ENCODE data around the gene TRAPPC2L.
A peak's percentile ranks its signal among the peaks of the same experiment; 100 is the strongest.
"Not testable (repeated sequence)": the region's sequence is repeated elsewhere in the genome, so short reads cannot be mapped to it uniquely, and the experiment has no call there.

Gene TRAPPC2L

DNA sequence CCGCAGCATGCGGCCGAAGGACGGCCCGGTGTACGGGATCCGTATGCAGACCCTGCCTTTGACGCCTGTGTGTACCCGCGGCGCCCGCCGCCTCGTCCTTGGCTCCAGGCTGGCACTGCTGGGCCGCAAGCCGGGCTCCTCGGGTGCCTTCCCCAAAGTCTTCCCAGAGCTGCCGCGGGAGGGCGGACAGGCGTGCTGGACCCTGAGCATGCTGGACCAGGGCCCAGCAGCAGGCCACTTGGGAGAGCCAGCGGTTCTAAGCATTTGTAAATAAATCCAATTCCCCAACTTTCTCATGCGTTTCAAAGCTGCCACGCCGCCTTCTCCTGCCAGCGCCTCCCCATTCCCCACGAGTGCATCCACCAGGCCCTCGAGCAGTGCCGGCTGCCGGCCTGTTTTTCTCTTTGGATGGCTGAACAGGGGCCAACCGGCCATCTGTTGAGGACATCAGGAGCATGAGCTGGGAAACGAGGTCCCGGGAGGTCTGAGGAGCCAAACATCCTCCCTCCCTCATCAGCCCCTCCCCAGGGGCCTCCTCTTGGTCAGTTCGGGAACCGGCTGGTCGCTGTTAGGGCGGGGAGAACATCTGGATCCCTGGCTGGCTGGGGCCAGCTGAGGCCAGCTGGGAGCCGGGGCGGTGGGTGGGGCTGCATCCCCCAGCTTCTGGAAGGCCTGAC lies 30.1 kb downstream of the TRAPPC2L start:
- peak; percentile 25; the same call in 1 of the 2 replicates for TF ChIP-seq CTCF (conservative IDR thresholded peaks at IDR 0.05; ENCODE audit: low read length)
- H3K4me3 ChIP-seq (ENCODE audit: low read length), result no peak overlapping the region
- DNase-seq (ENCODE audit: low read depth), result peak; percentile 59

DNA sequence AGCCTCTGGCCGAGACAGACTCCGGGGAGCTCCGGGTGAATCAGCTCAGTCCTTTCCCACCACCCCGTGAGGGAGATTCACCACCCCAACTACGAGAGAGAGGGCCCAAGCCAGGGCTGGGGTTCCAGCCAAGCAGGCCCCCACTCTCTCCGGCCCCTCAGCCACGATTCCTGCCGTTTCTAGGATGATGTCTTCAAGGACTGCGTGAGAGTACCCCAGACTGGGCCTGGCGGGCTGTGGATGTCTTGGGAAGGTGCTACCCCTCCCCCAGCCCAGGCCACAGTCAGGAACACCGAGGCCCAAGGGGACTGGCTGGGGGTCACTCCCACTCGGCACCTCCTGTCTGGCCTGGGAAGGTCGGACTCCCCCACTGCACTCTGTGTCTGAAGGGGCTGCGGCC lies 31.1 kb downstream of the TRAPPC2L start:
- no peak for TF ChIP-seq CTCF (conservative IDR thresholded peaks at IDR 0.05; ENCODE audit: low read length)
- no peak for DNase-seq (ENCODE audit: low read depth)
- H3K4me3 ChIP-seq (ENCODE audit: low read length), result no peak overlapping the region

GRCh38 chr16:88888461-88889387 lies 31.8 kb downstream of the TRAPPC2L start:
- H3K4me3 ChIP-seq (ENCODE audit: low read length), result no peak overlapping the region
- DNase-seq (ENCODE audit: low read depth), result no peak
- no peak for TF ChIP-seq CTCF (conservative IDR thresholded peaks at IDR 0.05; ENCODE audit: low read length)

DNA sequence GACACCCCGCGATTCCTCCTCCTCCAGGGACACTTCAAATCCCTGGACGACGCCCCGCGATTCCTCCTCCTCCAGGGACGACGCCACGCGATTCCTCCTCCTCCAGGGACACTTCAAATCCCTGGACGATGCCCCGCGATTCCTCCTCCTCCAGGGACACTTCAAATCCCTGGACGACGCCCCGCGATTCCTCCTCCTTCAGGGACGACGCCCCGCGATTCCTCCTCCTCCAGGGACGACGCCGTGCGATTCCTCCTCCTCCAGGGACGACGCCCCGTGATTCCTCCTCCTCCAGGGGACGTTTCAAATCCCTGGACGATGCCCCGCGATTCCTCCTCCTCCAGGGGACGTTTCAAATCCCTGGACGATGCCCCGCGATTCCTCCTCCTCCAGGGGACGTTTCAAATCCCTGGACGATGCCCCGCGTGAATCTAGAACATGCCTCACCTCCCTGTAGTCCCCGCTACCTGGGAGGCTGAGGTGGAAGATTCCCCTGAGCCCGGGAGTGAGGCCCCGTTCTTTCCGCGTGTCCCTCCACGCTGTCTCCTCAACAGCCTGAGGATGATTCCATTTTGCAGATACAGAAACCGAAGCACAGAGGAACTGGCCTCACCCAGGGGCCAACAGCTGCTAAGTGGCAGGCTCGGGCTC lies 32.9 kb downstream of the TRAPPC2L start:
- not testable (repeated sequence) for DNase-seq (ENCODE audit: low read depth); H3K4me3 ChIP-seq (ENCODE audit: low read length)

GRCh38 chr16:88891083-88891482 lies 34.2 kb downstream of the TRAPPC2L start:
- no peak overlapping the region for H3K4me3 ChIP-seq (ENCODE audit: low read length)
- no peak for DNase-seq (ENCODE audit: low read depth)
- no peak for TF ChIP-seq CTCF (conservative IDR thresholded peaks at IDR 0.05; ENCODE audit: low read length)

GRCh38 chr16:88892065-88892464 lies 35.1 kb downstream of the TRAPPC2L start:
- no peak for TF ChIP-seq CTCF (conservative IDR thresholded peaks at IDR 0.05; ENCODE audit: low read length)
- H3K4me3 ChIP-seq (ENCODE audit: low read length), result no peak overlapping the region
- no peak for DNase-seq (ENCODE audit: low read depth)

DNA sequence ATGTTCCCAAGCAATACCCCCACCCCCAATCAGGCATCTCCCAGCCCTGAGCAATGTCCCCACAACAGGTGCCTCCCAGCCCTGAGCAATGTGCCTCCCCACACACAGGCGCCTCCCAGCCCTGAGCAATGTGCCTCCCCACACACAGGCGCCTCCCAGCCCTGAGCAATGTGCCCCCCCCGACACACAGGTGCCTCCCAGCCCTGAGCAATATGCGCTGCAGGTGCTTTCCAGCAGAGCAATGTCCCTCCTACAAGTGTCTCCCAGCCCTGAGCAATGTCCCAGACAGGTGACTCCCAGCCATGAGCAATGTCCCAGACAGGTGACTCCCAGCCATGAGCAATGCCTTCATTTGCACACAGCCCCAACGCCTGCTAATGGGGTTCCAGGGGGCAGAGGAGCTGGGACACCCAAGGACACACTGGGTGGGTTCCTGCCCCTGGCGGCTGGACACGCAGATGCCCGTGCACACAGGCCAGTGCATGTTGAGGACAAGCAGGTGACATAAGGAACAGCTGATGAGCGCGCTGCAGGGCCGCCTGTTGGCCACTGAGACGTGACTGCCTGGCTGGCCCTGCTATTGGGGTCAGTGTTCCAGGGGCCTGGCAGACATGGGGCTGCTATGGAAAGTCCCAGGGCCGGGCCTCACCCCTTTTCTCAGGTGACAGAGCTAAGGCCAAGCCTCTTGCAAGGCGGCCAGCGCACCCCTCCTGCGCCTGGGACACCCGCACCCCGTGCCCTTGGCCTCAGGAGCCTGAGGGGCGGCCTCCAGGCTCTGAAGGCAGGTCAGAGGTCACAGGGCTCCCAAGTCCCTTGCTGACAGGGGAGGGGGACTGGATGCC lies 36.4 kb downstream of the TRAPPC2L start:
- no peak overlapping the region for H3K4me3 ChIP-seq (ENCODE audit: low read length)
- no peak for DNase-seq (ENCODE audit: low read depth)
- TF ChIP-seq CTCF (conservative IDR thresholded peaks at IDR 0.05; ENCODE audit: low read length), result no peak

DNA sequence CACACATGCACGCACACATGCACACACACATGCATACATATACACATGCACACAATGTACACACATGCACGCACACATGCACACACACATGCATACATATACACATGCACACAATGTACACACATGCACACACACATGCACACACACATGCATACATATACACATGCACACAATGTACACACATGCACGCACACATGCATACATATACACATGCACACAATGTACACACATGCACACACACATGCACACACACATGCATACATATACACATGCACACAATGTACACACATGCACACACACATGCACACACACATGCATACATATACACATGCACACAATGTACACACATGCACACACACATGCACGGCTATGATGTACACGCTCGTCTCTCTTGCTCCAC lies 37.3 kb downstream of the TRAPPC2L start:
- not testable (repeated sequence) for H3K4me3 ChIP-seq (ENCODE audit: low read length); DNase-seq (ENCODE audit: low read depth)

Measured in AG10803 (cell line).